HG03354 (cell line): ENCODE measurements around the gene ILF2.
A peak's percentile ranks its signal among the peaks of the same experiment; 100 is the strongest.
"Not testable (repeated sequence)": the region's sequence is repeated elsewhere in the genome, so short reads cannot be mapped to it uniquely, and the experiment has no call there.

Source experiments
- ATAC-seq: cut with Tn5 transposase; IDR thresholded peaks from one replicate; pipeline ENCODE4 v1.9.1; 2021; ENCODE audit warnings: mild to moderate bottlenecking; ENCODE audit not compliant: unreplicated experiment, poor library complexity, severe bottlenecking

Gene ILF2

DNA sequence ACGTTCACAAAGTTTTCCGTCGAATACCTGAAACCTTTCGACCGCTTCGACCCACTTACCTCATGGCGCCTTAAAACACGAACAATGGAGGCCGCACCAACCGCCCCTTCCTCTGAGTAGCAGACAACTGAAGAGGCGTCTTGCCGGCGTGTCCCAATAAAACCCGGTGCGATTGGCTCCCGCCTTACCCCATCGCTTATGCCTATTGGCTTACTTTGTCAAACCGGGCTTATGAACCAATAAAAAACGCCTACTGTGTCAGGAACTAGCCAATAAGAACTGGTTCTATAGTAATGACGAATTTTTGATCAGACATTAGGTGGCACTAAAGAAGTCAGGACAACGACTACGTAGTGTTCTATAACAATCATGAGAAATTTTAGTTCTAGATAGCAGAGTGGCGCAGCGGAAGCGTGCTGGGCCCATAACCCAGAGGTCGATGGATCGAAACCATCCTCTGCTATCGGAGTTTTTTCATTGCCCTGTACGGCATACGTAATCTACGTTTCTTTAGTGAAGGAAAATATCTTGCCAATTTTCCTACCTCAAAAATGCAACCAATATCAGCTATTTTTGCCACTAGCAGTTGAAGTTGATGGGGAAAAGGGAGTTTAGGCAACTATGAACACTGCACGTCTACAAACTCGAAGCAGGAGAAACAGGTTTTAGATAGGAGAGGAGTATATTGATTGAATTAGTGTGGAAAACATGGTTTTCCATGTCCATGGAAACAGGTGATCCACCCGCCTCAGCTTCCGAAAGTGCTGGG is at the start of gene ILF2:
Gene ILF2, minus strand, starts transcription at position 135 of the 769 bp plus-strand sequence. Its CDS starts 71 bp downstream, at position 64.
- peak; percentile 92 for ATAC-seq

- ATAC-seq: no peak
Observed at GRCh38 chr1:153717330-153717729, 46.5 kb upstream of the ILF2 start.

DNA sequence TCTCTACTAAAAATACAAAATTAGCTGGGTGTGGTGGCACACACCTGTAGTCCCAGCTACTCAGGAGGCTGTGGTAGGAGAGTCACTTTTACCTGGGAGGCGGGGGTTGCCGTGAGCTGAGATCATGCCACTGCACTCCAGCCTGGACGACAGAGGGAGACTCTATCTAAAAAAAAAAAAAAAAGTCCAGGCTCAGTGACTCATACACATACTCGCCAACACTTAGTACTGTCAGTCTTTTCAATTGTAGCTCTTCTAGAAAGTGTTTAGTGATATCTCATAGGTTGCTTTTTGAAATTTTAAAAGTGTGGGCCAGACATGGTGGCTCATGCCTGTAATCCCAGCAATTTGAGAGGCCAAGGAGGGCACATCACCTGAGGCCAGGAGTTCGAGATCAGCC is 45.4 kb upstream of the ILF2 start:
- ATAC-seq: not testable (repeated sequence)

DNA sequence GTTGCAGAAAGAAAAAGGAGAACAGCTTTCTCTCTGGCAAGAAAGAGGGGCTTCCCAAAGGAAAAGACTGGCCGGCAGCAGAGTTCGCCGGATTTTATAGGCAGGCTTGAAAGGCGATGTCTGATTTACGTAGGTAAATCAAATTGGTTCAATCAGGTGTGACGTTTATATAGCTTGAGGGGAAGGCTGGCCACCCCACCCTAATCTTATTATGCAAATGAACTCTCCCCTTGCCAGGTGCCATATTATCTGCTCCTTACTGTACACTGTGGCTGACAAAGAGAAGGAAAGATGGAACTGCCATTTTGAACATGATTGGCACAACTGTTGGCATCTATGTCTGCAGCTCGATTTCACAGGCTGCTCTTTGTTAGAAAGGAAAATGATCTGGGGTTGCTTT is 40.2 kb upstream of the ILF2 start:
- ATAC-seq: no peak

- no peak for ATAC-seq
Observed at GRCh38 chr1:153705484-153705883, 34.7 kb upstream of the ILF2 start.

DNA sequence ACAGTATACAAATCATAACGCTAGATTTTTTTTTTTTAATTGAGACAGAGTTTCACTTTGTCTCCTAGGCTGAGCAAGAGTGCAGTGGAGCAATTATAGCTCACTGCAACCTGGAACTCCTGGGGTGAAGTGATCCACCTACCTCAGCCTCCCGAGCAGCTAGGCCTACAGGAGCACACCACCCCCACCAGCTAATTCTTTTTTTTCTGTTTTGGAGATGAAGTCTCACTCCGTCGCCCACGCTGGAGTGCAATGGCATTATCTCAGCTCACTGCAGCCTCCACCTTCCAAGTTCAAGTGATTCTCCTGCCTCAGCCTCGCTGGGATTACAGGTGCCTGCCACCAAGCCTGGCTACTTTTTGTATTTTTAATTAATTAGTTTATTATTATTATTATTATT is 29.0 kb upstream of the ILF2 start:
- ATAC-seq: no peak

GRCh38 chr1:153698923-153699714 is 28.3 kb upstream of the ILF2 start:
- ATAC-seq: no peak

DNA sequence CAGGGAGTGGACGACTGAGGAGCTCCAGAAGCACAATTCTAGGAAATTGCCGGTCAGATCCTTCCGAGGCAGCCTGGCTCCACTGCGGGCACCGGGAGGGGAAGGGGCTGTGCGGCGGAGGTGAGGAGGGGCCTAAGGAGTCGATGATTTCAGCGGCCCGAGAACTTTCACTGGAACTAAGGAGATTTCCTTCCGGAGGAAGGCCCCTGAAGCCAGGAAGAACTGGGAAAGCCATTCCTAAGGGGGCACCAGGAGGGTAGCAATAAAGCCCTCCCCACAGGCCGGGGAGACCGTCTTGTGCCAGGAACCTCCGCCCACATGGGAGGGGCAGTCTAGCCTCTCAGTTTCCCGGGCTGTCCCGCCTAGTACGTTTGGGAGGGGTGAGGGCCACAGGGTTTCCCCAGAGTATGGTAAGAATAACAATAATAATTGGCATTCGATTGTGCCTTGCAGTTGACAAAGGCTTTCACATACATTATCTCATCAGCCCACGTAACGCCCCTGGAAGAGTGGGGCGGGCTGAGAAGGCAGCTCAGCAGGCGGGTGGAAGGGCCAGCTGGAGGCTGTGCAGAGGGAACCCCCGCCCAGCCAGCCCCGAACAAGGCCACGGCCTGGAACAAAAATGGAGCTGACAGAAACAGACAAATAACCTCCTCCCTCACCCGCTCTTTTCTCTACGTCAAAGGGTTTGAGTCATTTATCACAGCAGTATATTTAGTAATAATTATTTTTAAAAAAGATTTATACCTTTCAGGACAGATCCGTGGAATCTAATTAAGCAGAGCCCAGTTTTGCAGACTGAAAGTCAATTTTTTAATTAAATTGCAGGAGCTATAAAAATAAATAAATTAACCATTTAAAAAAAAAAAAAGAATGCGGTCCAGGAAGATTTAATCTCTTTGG is 27.5 kb upstream of the ILF2 start:
- no peak for ATAC-seq

- ATAC-seq: no peak
Observed at GRCh38 chr1:153697191-153698019, 26.6 kb upstream of the ILF2 start.

DNA sequence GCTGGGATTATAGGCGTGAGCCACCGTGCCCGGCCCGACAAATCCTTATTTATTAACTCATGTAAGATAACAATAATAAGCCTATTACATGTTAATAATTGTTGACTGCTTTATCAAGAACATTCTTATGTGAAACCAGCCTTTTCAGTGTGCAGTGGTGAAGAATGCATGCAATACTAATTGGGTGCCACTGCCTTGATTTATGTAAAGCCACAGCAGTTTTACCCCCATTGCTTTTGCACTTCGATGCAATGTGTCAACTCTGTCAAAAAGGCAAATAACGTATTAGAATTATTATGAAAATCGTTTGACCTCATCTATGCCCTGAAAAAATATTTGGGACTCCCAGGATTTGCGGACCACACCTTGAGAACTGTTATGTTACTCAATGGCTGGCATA is 25.9 kb upstream of the ILF2 start:
- no peak for ATAC-seq

GRCh38 chr1:153693466-153693865 is 22.7 kb upstream of the ILF2 start:
- no peak for ATAC-seq

GRCh38 chr1:153688736-153689328 is 18.0 kb upstream of the ILF2 start:
- ATAC-seq: no peak

DNA sequence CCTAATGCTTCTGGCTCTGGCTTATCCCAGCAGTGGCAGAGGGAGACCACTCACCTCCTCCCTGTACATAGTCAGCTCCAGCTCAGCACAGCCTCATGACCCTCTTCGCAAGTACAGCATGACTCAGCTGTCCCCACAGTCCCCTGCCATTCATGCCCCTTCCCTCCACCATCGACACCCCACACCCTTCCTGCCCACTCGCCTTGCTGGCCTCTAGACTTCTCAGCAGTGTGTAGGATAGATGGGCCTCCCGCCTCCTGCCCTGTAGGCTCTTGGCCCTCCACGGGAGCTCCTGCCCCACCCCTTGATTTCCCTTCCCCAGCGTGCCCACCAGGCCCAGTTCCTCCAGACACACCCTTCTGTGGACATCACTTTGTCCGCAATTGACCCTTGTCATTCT is 17.5 kb upstream of the ILF2 start:
- ATAC-seq: no peak

- ATAC-seq: no peak
Observed at GRCh38 chr1:153687346-153688125, 16.7 kb upstream of the ILF2 start.

- no peak for ATAC-seq
Observed at GRCh38 chr1:153685544-153686340, 14.9 kb upstream of the ILF2 start.

GRCh38 chr1:153684892-153685291 is 14.1 kb upstream of the ILF2 start:
- no peak for ATAC-seq

GRCh38 chr1:153683854-153684253 is 13.1 kb upstream of the ILF2 start:
- ATAC-seq: no peak
